GM10266 (cell line): ENCODE results near the gene SFMBT1.

Source experiments
- DNase-seq: peaks from one replicate; pipeline ENCODE4 v3.0.0; 2012; ENCODE audit errors: extremely low spot score
- CTCF ChIP-seq: IDR thresholded peaks from 2 replicates; pipeline ENCODE4 v1.5.1; 2012; ENCODE audit warnings: mild to moderate bottlenecking, low read depth; ENCODE audit not compliant: control insufficient read depth, insufficient read depth; ENCODE audit errors: missing control alignments

The SFMBT1 gene

DNA sequence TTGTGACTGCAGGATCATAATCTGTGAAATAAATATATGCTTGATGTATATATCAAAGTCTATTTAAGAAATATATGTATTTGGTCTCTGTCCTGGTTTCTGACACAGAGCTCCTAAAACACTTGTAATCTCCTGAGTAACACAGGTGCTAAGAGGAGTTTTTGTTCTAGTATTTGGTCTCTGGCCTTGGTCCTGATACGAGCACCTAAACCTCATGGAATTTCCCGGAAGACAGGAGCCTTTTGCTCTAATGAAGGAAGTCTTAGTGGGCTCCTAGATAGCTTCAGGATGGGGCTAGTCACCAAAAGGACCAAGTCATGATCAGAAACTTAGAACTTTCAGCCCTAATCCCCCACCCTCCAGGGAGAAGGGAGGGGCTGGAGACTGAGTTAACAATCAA, 191.9 kb downstream of the SFMBT1 start:
- no peak for TF ChIP-seq CTCF
- no peak for DNase-seq
